ENCODE data around the gene LGALS14.

Gene LGALS14

GRCh38 chr19:39746836-39747529 lies 42.7 kb downstream of the LGALS14 start:
- DNase-seq (ENCODE audit: low spot score): no peak

DNA sequence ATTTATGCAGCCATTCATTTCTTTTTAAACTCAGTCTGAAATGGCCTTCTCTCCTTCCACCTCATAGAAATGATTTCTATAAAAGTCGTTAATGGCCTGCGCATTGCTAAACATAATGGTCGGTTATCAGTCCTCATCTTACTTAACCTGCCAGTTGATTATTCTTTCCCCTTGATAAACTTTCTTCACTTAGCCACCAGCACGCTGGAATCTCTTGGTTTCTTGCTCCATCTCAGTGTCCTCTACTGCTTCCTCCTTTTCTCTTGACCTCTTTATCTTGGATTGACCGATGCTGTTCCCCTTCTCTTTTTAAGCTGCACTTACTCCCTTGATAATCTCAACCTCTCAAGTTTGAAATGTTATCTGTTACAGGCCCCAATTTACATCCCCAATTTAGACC lies 45.7 kb downstream of the LGALS14 start:
- DNase-seq (ENCODE audit: low spot score): no peak

- no peak for DNase-seq (ENCODE audit: low spot score)
Observed at GRCh38 chr19:39752390-39752789, 48.1 kb downstream of the LGALS14 start.

DNA sequence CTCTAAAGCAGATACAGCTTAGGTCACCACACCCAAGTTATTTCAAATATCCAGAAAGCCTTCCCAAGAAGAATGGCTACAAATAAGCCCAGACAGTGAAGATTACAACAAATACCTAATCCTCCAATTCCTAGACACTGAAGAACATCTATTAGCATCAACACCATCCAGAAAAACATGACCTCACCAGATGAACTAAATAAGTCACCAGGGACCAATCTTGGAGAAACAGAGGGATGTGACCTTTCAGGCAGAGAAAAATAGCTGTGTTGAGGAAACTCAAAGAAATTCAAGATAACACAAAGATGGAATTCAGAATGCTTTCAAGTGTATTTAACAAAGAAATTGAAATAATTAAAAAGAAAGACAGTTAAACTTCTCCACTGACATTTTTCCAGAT lies 48.5 kb downstream of the LGALS14 start:
- no peak for DNase-seq (ENCODE audit: low spot score)

GRCh38 chr19:39754544-39754943 lies 50.3 kb downstream of the LGALS14 start:
- DNase-seq (ENCODE audit: low spot score): no peak

DNA sequence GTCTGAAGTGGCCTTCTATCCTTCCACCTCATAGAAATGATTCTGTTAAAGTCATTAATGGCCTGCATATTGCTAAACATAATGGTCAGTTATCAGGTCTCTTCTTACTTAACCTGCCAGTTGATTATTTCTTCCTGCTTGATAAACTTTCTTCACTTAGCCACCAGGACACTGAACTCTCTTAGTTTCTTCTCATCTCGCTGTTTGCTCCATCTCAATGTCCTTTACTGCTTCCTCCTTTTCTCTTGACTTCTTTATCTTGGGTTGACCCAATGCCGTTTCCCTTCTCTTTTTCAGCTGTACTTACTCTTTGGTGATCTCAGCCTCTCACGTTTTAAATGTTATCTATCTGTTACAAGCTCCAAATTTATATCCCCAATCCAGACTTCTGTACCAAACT lies 50.7 kb downstream of the LGALS14 start:
- DNase-seq (ENCODE audit: low spot score): no peak
